ENCODE data around the gene C1QL1. TPM values are rescaled to one million over a fixed set of nuclear protein-coding genes. Genes with fewer than 3 reads are reported as not detected.

C1QL1 gene
- total and polyA plus RNA-seq, 2 of the 13 experiments (the other 11 are each of a cell fraction or from before 2014, with no cell fraction given), result 0.11 TPM

- TF ChIP-seq KIAA2018 (CRISPR knock-in tag; IDR thresholded peaks at IDR 0.05; ENCODE audit: borderline replicate concordance), result 0 out of 2 replicates have a peak, but pooled peaks have one; percentile 20
- 0 out of 2 replicates have a peak, but pooled peaks have one; percentile 43 for TF ChIP-seq CBX5 (CRISPR knock-in tag; IDR thresholded peaks at IDR 0.05; ENCODE audit: borderline replicate concordance)
- TF ChIP-seq HINFP (CRISPR knock-in tag; IDR thresholded peaks at IDR 0.05; ENCODE audit: low read depth), result peak; percentile 51
- peak; percentile 81; the same call in 1 of the 2 replicates for TF ChIP-seq ZBTB20 (CRISPR knock-in tag; IDR thresholded peaks at IDR 0.05; ENCODE audit: borderline replicate concordance, low read depth)
- no peak; the same call in 1 of the 2 replicates for TF ChIP-seq ZC3H13 (CRISPR knock-in tag; IDR thresholded peaks at IDR 0.05)
- TF ChIP-seq ELF3 (CRISPR knock-in tag; IDR thresholded peaks at IDR 0.05), result peak; percentile 98
- TF ChIP-seq SMYD3 (CRISPR knock-in tag; IDR thresholded peaks at IDR 0.05), result peak; percentile 52; the same call in 1 of the 2 replicates
- no peak for TF ChIP-seq POLR2AphosphoS2 (IDR thresholded peaks at IDR 0.05; ENCODE audit: low read depth, low read length)
- TF ChIP-seq MEIS1 (CRISPR knock-in tag; IDR thresholded peaks at IDR 0.05; ENCODE audit: borderline replicate concordance), result 0 out of 2 replicates have a peak, but pooled peaks have one; percentile 66
- peak; percentile 79 for TF ChIP-seq CBX1 (IDR thresholded peaks at IDR 0.05; ENCODE audit: low read depth)
- no peak for TF ChIP-seq CENPT (CRISPR knock-in tag; IDR thresholded peaks at IDR 0.05; ENCODE audit: low read depth)
- TF ChIP-seq IKZF5 (CRISPR knock-in tag; IDR thresholded peaks at IDR 0.05), result peak; percentile 55; the same call in 1 of the 2 replicates
- peak; percentile 92 for TF ChIP-seq ZFY (CRISPR knock-in tag; IDR thresholded peaks at IDR 0.05)
- TF ChIP-seq ZZZ3 (CRISPR knock-in tag; IDR thresholded peaks at IDR 0.05; ENCODE audit: borderline replicate concordance), result peak; percentile 62; the same call in 1 of the 2 replicates
- TF ChIP-seq ZC3H4 (CRISPR knock-in tag; IDR thresholded peaks at IDR 0.05; ENCODE audit: borderline replicate concordance), result no peak
- TF ChIP-seq ZBTB25 (CRISPR knock-in tag; IDR thresholded peaks at IDR 0.05), result no peak
These were observed 20.4 kb downstream of the C1QL1 start, which contains the start of gene KIF18B (continued) for GRCh38 chr17:44947461-44948314.

Data from HepG2 (cell line).